GM19240 (cell line): ENCODE measurements around the gene LRIG2.
"Not testable (repeated sequence)": the region's sequence is repeated elsewhere in the genome, so short reads cannot be mapped to it uniquely, and the experiment has no call there.

ENCODE experiments used
- DNase-seq: peaks from one replicate; pipeline ENCODE4 v3.0.0; 2011; ENCODE audit warnings: low spot score; ENCODE audit not compliant: insufficient read length

LRIG2 gene

DNA sequence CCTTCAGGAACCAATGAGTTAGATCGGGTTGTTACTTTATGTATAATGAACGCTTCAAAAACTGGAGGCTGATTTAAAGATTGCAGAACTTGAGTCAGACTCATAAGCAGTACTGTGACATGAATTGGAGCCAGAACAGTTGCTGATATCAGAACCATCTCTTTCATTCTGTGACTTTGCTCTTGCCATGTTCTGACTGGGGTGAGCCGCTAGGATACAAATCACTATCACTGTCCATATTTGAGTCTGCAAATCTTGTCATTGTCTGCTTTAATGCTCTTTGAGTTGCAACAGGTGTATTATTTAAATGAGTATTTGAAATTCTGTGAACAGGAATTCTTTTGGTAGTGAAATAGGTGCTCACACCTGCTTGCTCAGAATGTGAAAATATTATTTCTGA, 52.5 kb downstream of the LRIG2 start:
- DNase-seq, result no peak

DNA sequence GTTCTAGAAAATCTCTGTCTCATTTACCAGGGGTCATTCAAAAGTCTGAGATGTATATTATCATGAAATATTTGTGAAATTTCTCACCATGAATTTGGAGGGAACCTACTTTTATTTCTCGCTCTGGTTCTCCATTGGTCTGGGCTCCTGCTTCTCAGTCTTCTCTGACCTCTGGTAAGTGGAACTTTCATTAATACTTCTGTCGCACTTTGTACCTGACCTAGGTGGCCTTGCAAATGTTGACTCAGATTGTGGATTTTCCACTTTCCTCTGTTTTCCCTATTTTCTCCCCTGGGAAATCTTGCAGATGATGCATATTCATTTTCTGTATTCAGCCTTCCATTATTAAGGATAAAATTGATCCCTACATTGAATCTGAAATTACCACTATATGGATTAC, 53.2 kb downstream of the LRIG2 start:
- DNase-seq, result no peak

DNA sequence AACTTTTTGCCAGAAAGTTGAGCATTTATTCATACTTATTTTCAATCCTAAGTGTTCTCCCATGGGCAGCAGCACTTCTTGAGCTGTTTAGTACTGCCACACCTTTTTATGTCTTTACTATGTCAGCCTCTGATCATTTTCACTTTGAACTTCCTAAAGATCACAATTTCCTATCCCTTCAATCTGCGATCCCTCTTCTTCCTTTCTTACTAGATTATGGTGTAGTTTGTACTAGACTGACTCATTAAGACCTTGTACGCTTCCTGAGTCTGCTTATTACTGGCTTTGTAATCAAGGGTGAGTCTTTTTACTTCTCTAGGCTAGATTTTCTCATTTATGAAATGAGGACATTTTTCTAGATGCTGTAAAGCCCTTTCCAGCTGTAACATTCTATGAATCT, 55.1 kb downstream of the LRIG2 start:
- no peak for DNase-seq

DNA sequence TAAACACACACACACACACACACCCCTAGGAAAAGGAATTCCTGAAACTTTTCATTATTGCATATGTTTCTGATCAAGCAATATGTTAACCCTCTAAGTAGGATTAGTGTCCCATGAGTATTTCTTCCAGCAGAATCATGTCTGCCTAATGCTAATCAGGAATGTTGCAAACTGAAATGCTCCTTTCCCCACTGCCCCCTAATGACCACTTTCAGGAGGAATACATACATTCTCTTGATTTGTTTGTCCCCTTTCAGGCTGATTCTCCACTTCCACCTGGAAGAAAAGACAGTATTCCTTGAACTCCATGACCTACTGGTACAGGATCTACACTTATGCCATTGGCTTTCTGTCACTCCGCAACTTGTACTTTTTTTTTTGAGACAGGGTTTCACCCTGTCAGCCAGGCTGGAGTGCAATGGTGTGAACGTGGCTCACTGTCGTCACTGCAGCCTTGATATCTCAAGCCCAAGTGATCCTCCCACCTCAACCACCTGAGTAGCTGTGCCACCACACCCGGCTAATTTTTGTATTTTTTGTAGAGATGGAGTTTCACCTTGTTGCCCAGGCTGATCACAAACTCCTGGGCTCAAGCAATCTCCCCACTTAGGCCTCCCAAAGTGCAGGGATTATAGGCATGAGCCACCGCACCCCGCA, 56.7 kb downstream of the LRIG2 start:
- no peak for DNase-seq

DNA sequence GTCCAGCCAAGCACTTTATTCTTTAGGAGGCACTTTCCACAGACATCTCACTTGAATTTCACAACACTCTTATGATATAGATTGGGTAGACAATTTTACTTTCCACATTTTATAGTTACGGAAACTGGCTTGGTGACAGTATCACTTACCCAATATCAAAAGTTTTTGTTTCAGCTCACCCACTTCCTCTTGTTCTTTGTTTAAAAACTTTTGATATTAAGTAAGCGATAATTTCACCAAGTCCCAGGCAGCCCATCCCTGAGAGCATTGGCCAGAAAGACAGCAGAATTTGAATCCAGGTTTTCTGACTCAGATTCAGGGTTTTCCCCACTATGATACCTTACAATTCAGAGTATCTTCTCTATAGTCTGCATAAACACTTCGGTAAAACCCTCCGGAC, 60.0 kb downstream of the LRIG2 start:
- no peak for DNase-seq

DNA sequence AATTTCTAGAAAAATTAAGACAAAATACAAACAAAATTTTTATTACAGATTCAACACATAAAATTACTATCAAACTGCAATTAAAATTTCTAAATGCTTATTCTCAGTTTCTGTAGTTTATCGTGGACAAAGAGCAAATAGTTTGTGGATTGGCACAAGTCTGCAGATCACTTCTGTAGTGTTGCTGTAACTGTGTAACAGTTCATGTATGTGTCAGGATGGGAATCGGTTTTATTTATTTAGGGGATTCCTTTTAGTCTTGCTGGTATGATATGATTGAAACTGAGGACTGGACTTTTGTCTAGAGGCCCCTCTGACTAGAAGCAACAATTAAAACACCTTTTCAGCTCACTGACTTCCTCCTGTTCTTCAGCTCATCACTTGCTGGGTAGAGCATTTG, 60.8 kb downstream of the LRIG2 start:
- DNase-seq, result no peak

DNA sequence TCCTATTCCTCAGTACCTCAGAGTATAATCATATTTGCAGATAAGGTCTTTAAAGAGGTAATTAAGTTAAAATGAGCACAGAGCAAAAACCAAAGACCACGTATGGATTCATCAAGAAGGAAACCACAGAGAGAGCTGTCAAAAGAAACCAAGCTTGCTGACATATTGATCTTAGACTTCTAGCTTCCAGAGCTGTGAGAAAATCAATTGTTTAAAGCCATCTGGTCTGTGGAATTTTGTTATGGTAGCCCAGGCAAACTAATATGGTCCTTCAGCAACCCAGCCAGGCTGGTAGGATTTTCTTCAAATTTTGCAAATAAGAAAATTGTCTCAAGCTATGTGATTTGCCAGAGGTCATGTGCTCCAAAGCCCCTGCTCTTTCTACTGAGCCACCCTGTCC, 62.5 kb downstream of the LRIG2 start:
- no peak for DNase-seq

DNA sequence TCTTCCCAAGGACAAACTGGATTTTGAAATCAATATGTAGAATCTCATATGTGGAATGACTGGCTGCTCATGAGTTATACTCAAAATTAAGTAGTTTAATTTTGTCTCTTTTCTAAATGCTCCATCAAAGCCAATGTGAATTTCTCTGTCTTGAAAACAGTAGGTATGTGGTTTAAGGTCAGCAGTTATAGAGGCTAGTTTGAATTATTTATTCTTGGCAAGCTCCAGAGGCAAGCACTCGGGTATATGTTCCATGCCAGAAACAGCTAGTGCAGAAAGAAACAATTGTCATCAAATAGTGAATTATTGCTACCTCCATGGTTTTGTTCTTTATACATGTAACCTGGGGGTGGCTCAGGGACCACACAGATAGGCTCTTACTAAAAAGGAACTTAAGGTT, 63.5 kb downstream of the LRIG2 start:
- no peak for DNase-seq

DNA sequence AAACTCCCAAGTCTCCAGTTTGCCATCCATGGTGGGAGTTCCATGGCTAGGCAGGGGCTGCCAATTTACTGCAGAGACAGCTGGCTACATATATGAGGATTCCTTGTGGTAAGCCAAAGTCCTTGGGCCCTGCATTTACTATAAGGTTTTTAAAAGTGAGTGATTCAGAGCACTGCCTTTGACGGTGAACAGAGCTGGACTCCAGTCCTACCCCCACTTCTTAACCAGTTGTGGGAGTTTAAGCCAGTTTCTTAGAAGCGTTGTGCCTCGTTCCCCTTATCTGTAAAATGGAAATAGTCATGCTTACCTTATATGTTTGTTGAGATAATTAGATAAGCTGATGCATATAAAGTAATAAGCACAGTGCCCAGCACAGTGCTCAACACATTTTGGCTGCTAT, 64.6 kb downstream of the LRIG2 start:
- no peak for DNase-seq

DNA sequence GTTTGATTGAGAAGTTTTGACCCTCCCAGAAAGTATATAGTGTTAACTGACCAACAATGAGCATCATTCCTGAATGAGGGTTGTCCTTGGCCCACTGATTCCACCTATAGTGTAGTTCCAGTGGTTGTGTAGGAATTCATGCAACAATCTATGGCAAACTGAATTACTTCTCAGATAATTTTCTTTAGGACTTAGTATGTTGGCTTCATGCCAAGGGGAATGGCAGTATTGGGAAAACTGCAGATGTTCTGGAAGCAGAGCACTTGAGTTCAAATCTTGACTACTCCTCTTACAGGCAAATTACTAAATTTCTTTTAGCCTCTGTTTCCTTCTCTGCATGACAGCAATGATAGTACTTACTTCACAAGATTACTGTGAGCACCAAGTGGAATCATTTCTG, 65.8 kb downstream of the LRIG2 start:
- no peak for DNase-seq

DNA sequence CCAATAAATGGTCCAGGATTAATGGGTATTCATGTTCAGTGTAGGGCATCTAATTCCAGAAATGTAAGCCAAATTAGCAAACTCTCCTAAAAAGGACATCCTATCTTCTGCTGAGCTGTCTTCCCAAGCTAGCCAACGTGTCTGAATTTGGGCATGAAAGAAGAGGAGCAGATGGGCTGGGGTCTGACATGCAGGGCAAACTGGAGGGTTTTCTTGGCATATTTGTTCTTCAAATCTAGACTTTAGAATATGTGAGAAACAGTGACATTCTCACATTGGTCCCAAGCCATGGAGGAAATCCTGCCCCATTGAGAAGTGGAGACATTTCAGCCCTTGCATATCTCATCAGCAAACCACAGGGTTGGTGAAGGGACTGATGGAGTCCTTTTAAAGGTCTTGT, 67.2 kb downstream of the LRIG2 start:
- no peak for DNase-seq

DNA sequence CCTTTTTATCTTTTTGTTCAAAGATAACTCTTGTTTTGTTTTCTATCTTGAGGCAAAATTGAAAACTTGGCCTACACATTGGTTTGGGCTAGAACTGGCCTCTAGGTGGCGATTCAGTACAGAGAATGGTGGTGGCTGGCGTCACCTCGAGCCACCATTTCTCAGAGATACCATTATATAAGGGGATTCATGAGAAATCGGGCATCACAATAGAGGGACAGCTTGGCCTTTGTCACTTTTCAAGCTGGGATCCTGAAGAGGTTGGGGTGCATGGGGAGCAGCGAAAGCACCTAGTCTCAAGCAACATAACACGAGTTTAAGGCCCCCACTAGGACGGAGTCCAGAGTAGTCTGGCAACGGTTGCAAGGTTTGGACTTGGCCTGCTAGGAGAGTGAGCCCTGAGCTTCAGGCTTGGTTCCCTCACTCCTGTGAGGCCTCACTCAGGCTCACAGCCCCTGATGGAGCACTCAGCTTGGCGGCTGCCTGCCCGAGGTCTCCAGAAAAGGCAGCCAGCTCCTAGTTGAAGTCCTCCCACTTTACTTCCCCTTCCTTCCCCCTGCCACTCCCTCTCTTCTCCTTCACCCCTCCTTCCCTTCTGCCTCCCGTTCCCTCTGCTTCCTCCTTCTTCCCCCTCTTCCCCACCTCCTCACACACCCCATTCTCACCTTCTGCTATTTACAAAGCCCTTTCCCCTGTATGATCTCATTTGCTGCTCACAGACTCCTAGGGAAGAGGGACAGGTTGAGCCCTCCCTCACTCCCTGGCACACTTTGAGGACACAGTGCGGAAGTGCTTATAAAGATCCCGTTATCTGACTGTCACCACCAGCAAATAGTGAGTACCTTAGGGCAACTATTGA, 67.8 kb downstream of the LRIG2 start:
- DNase-seq, result peak; percentile 41

DNA sequence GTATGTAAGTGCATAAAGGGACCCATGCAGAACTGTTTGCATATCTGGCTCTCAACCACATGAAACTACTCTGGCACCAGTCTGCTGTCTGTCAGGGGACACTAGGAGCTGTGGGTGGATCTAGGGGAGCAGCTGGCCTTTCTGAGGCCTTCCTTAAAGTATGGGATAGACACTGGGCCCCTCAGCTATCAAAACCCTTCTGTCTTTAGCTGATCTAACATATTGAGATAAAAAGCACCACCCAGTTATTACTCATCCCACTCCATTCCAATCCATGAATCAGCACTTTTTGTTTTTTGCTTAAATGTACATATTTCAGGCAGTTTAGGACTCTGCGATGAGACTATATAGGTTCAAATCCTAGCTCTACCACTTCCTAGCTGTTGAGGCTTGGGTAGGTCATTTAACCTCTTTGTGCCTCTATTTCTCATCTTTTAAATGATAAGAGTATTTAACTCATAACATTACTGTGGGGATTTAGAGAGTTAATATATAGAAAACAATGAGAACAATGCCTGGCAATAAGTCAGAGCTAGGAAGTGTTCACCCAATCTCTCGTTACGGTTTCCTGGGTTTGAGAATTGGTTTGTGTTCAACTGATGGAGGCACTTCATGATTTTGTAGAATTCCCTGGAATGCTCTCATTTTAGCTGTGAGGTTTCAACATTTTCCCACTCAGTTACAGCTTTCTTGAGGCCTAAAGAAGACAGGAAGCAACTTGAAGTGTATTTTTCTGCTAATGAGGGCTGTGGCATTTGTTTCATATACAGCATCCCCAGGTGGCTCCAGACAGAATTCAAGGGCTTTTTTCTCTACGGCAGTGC, 68.9 kb downstream of the LRIG2 start:
- no peak for DNase-seq

DNA sequence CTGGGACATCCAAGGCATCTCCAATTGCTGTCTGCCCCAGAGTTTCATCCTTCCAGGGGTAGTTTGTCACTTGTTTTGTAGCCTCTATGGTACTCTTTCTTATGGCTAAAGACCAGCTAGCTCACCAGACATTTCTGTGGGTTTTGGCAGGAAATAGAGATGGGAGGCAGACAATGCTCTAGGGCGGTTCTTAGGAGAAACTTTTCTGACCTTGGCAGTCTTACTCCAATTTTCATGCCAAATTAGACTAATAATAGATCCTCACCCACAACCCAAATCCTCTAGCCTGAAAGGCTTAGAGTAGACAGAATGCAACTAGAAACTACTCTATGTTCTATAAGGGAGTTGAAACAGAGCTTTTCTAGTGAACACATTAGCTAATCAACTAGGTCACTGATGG, 69.8 kb downstream of the LRIG2 start:
- DNase-seq, result no peak

DNA sequence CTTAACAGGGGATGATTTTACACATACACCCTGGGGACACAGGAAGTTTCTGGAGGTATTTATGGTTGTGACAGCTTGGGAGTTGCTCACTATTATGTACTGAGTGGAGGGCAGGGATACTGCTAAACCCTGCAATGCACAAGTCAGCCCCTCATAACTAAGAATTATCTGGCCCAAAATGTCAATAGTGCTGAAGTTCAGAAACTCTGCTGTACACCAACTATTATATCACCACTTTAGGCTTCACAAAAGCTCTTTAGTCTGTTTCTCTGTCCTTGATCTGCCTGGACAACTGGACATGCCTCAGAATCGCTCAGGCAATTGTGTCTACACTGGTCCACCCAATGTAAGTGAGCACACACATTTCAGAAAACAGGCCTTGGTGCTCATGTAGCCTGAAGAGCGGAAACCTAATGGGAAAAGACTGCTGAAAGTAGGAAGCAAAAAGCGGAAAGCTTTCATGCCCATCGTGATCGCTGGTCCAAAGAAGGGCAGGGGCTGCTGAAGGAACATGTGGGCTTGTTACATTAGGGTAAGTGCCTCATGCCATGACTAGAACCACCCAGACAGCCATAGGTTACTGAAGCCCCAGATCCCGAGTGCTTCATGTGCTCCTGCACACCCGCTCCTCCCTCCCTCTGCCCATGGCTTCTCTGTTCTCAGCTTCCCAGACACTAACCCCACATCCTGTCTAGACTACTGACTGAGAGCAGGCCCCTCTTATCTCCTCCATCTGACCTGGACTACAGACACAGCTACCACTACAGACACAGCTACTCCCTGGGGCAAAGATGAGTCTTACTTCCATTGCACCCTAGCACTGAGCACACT, 73.5 kb downstream of the LRIG2 start:
- DNase-seq, result no peak

DNA sequence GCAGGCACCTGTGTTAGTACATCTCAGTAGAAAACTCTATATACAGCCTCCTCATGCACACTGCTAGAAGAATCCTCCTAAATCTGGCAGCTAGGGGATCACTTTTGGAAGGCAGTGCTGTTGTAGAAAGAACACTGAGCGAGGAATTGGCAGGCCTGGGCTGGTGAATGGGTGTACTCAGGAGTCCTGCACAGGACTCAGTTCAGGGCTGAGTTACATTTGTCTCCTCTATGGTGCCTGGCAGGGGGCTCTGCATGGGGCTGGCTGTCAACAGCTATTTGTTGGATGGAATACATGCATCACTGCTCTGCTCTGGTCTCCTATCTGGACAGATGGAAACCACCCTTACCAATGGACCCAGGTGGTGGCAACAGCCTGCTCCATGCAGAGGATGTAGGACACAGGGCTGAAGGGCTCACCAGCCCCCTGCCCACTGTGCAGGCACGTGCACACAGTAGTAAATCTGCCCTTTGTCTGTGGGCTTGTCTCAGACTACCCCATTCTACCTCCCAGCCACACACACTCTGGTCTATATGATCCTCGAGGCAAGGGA, 74.2 kb downstream of the LRIG2 start:
- no peak for DNase-seq

DNA sequence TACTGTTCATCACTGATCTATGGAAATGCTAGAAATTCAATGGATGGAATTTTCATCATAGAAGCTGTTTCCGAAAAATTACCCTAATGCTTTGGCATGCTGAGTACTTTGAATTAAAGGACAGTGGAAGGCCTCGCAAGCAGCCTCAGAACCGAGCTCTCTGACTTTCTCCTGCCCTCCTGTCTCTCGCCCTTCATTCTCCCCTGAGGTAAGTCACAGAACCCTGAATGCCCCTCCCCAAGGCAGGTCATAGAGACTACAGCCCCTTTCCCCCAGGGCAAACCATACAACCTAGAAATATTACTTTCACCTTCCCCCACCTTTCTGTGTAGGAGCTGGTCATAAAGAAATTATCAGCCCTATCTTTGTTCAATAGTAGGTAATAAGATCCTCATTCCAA, 74.8 kb downstream of the LRIG2 start:
- no peak for DNase-seq

DNA sequence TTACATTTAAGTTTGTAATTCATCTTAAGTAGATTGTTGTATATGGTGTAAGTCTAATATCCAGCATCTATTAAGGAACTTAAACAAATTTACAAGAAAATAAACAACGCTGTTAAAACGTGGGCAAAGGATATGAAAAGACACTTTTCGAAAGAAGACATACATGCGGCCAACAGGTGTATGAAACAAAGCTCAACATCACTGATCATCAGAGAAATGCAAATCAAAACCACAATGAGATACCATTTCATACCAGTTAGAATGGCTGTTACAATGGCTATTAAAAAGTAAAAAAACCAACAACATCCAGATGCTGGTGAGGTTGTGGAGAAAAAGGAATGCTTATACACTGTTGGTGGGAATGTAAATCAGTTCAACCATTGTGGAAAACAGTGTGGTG, 77.5 kb downstream of the LRIG2 start:
- DNase-seq, result not testable (repeated sequence)

DNA sequence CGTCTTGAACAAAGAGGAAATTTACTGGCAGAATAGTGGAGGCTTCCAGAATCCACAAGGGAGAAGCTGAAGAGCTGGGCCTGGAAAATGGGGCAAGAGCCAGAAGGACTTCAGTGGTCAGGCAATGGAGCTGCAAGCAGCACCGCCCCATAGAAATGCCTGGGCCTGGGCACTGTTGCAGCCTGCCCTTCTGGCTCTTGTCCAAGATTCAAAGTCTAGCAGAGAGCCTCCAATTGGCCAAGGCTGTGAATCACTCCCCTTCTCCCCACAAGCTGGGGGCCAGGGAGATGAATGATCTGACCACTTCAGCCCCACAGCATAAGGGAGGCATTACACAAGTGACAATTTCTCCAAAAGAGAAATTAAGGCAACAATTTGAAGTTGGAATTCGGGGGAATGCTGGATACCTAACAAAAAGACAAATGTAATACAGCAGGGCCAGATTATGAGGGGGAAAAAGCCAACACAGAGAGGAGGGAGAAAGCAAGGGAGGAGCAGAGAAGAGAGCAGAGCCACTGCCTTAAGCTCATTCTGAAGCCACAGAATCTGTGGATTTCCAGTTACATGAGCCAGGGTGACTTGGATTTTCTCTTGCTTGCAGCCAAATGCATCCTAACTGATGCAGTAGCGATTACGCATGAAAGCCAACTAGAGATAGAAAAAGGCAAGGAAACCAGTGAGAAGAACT, 80.3 kb downstream of the LRIG2 start:
- no peak for DNase-seq

DNA sequence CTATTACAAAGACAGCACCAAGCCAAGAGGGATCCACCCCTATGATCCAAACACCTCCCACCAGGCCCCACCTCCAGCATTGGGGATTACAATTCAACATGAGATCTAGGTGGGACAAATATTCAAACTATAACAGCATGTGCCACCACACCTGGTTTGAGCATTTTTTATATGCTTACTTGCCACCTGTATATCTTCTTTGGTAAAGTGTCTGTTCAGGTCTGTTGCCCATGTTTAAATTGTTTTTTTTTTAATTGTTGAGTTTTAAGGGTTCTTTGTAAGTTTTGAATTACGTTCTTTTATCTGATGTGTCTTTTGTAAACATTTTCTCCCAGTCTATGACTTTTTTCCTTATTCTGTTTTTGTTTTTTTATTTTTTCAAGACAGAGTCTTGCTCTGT, 83.4 kb downstream of the LRIG2 start:
- DNase-seq, result no peak
